ENCODE data around the gene PDE9A. TPM values are rescaled to one million over a fixed set of nuclear protein-coding genes. Genes with fewer than 3 reads are reported as not detected.

PDE9A gene
- total RNA-seq, 1 experiment from 2014 or later: 31.9 TPM

DNA sequence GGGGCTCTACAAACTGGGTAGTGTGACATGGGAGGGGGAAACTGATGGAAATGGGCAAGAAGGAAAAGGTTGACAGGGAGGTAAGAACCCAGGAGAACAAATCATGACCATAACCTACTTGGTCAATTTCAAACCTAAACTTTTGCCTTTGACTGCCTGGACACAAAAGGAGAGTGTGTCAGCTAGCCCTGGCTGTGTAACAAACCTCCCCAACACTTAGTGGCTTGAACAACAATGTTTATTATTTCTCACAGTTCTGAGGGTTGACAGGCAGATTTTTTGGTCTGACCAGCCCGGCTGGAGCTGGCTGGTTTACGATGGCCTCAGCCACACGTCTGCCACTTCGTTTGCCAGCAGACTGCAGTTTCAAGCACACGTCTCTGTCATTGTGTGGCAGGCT is 133.5 kb downstream of the PDE9A start:
- Histone ChIP-seq H2AFZ (ENCODE audit: low read length) (no peak overlapping the region), H3K79me1 (ENCODE audit: insufficient read depth, low read depth, low read length, poor library complexity, severe bottlenecking) (no peaks in the 10 kb centered on the region), H3T11ph (ENCODE audit: low read length) (no peak overlapping the region), H4K5ac (ENCODE audit: insufficient read length, low read depth, low read length) (no peak overlapping the region), H3K4me1 (ENCODE audit: insufficient read depth, low read length) (peaks cover 5% of the 10 kb centered on the region; the same call in 1 of the 2 replicates), H3K9ac (ENCODE audit: extremely low read depth, insufficient read length, low read length) (no peak overlapping the region), H2BK120ac (ENCODE audit: low read depth, low read length, poor library complexity, severe bottlenecking) (no peak overlapping the region), H3K79me2 (ENCODE audit: insufficient read depth, low read length) (no peaks in the 10 kb centered on the region), H4K20me1 (ENCODE audit: control insufficient read depth, insufficient read depth, insufficient read length) (no peaks in the 10 kb centered on the region), H2AK5ac (ENCODE audit: insufficient read length, low read length) (no peak overlapping the region), H3K27me3 (ENCODE audit: insufficient read depth, low read length) (no peaks in the 10 kb centered on the region; the same call in 1 of the 2 replicates), H2BK12ac (ENCODE audit: insufficient read length, low read depth, low read length) (no peak overlapping the region), H3K18ac (ENCODE audit: insufficient read length, low read depth, low read length) (no peak overlapping the region), H3K4me2 (ENCODE audit: insufficient read depth, insufficient read length, low read length) (no peak overlapping the region), H3K14ac (ENCODE audit: insufficient read depth, low read length) (no peak overlapping the region), H3K27ac (ENCODE audit: insufficient read length, low read depth, low read length) (no peak overlapping the region), H4K91ac (ENCODE audit: insufficient read length, low read depth, low read length) (no peak overlapping the region), H2BK5ac (ENCODE audit: insufficient read length, low read length) (no peak overlapping the region), H2BK15ac (ENCODE audit: low read depth, low read length) (no peak overlapping the region), H3K9me3 (ENCODE audit: control insufficient read depth, low read depth, low read length) (no peaks in the 10 kb centered on the region), H3K23me2 (ENCODE audit: insufficient read length, low read depth, low read length, poor library complexity, severe bottlenecking) (no peaks in the 10 kb centered on the region), H4K8ac (replicated peaks; ENCODE audit: insufficient read length, low read depth, low read length) (no peak overlapping the region), H3K56ac (ENCODE audit: insufficient read length, low read depth, low read length) (no peak overlapping the region), H3K23ac (ENCODE audit: insufficient read length, low read depth, low read length) (no peak overlapping the region), H3K4ac (ENCODE audit: low read depth, low read length) (no peak overlapping the region), H2BK20ac (ENCODE audit: low read depth, low read length, poor library complexity, severe bottlenecking) (no peak overlapping the region)
- H3K27ac Mint-ChIP-seq: no peak overlapping the region
- DNase-seq: no peak
- peaks cover 0 to 6% (median 4%) of the 10 kb centered on the region in 3 experiments; a peak in 3 of 7 replicates for H3K36me3 Mint-ChIP-seq (ENCODE audit: insufficient read depth in 1 of 3, low read depth in 3 of 3)
- peaks cover 22 to 25% of the 10 kb centered on the region in 2 experiments for H3K4me1 Mint-ChIP-seq
- WGBS (ENCODE audit: extremely low coverage, insufficient read length, low lambda C conversion rate): no CpG with 5 or more reads among the region's 5 CpGs
- TF ChIP-seq, protein P1, sequence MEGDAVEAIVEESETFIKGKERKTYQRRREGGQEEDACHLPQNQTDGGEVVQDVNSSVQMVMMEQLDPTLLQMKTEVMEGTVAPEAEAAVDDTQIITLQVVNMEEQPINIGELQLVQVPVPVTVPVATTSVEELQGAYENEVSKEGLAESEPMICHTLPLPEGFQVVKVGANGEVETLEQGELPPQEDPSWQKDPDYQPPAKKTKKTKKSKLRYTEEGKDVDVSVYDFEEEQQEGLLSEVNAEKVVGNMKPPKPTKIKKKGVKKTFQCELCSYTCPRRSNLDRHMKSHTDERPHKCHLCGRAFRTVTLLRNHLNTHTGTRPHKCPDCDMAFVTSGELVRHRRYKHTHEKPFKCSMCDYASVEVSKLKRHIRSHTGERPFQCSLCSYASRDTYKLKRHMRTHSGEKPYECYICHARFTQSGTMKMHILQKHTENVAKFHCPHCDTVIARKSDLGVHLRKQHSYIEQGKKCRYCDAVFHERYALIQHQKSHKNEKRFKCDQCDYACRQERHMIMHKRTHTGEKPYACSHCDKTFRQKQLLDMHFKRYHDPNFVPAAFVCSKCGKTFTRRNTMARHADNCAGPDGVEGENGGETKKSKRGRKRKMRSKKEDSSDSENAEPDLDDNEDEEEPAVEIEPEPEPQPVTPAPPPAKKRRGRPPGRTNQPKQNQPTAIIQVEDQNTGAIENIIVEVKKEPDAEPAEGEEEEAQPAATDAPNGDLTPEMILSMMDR (conservative IDR thresholded peaks at IDR 0.05): no peak
- H3K4me3 Mint-ChIP-seq: no peak overlapping the region
- H3K27me3 Mint-ChIP-seq (ENCODE audit: low read depth): peaks cover 32% of the 10 kb centered on the region
- H3K9me3 Mint-ChIP-seq: peaks cover 6 to 8% of the 10 kb centered on the region in 2 experiments
